ENCODE data around the gene LILRA5.

DNA sequence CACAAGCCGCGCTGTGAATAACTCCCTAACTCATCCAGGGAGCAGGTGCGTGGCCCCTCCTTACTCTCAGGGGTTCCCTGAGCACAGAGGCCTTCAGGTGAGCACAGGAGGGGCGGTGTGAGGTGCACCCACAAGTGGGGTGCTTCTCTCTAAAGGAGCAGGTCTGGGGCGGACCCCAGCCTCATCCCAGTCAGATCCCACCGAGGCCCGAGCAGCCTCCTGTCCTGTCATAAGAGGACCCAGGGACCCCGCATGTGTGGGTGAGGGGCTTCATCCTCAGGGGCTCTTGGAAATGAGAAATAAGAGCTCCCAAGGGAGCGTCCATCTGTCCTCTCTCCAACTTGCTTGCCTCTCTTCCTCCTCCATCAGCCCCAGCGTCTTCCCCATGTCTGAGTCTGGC lies 3.0 kb upstream of the LILRA5 start:
- TF ChIP-seq, protein P1, sequence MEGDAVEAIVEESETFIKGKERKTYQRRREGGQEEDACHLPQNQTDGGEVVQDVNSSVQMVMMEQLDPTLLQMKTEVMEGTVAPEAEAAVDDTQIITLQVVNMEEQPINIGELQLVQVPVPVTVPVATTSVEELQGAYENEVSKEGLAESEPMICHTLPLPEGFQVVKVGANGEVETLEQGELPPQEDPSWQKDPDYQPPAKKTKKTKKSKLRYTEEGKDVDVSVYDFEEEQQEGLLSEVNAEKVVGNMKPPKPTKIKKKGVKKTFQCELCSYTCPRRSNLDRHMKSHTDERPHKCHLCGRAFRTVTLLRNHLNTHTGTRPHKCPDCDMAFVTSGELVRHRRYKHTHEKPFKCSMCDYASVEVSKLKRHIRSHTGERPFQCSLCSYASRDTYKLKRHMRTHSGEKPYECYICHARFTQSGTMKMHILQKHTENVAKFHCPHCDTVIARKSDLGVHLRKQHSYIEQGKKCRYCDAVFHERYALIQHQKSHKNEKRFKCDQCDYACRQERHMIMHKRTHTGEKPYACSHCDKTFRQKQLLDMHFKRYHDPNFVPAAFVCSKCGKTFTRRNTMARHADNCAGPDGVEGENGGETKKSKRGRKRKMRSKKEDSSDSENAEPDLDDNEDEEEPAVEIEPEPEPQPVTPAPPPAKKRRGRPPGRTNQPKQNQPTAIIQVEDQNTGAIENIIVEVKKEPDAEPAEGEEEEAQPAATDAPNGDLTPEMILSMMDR (IDR thresholded peaks at IDR 0.05): no peak
- TF ChIP-seq CREM (CRISPR knock-in tag; IDR thresholded peaks at IDR 0.05) (no peak), ELF4 (CRISPR knock-in tag; IDR thresholded peaks at IDR 0.05; ENCODE audit: low read depth) (no peak)
- TF ChIP-seq, protein P2, sequence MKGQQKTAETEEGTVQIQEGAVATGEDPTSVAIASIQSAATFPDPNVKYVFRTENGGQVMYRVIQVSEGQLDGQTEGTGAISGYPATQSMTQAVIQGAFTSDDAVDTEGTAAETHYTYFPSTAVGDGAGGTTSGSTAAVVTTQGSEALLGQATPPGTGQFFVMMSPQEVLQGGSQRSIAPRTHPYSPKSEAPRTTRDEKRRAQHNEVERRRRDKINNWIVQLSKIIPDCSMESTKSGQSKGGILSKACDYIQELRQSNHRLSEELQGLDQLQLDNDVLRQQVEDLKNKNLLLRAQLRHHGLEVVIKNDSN (CRISPR knock-in tag; IDR thresholded peaks at IDR 0.05): no peak
- TF ChIP-seq, protein P3, sequence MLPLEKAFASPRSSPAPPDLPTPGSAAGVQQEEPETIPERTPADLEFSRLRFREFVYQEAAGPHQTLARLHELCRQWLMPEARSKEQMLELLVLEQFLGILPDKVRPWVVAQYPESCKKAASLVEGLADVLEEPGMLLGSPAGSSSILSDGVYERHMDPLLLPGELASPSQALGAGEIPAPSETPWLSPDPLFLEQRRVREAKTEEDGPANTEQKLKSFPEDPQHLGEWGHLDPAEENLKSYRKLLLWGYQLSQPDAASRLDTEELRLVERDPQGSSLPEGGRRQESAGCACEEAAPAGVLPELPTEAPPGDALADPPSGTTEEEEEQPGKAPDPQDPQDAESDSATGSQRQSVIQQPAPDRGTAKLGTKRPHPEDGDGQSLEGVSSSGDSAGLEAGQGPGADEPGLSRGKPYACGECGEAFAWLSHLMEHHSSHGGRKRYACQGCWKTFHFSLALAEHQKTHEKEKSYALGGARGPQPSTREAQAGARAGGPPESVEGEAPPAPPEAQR (CRISPR knock-in tag; IDR thresholded peaks at IDR 0.05): no peak

Data from WTC11 (cell line).